ENCODE measurements around the gene TCERG1L. TPM values are rescaled to one million over a fixed set of nuclear protein-coding genes. Genes with fewer than 3 reads are reported as not detected.

Gene TCERG1L
- total and polyA plus RNA-seq, 9 of the 15 experiments (the other 6 are each of a cell fraction or from before 2014, with no cell fraction given): not detected

- Histone ChIP-seq H3K79me2 (ENCODE audit: control insufficient read depth, insufficient read depth, low read length) (no peaks in the 10 kb centered on the region), H3K9me3 (replicated peaks; ENCODE audit: control insufficient read depth, insufficient read depth, low read depth, low read length) (no peaks in the 10 kb centered on the region), H2AFZ (ENCODE audit: low read depth, low read length) (no peak overlapping the region), H3K9ac (ENCODE audit: insufficient read depth in 1 of 2, low read depth in 2 of 2, low read length in 2 of 2) (no peak overlapping the region), H3K4me1 (replicated peaks in 1 of 2; ENCODE audit: control insufficient read depth in 2 of 2, insufficient read depth in 2 of 2, low read length in 2 of 2) (no peaks in the 10 kb centered on the region), H3K4me2 (ENCODE audit: insufficient read depth, low read length) (no peak overlapping the region), H3K9me1 (ENCODE audit: control insufficient read depth, insufficient read depth, low read length) (no peaks in the 10 kb centered on the region), H3K27ac (ENCODE audit: extremely low read depth, low read depth, low read length) (no peak overlapping the region), H3K4me3 (no peak overlapping the region), H3K27me3 (ENCODE audit: control insufficient read depth in 2 of 2, insufficient read depth in 2 of 2, low read length in 2 of 2) (no peaks in the 10 kb centered on the region), H4K20me1 (replicated peaks; ENCODE audit: control insufficient read depth, insufficient read depth, low read length) (no peaks in the 10 kb centered on the region), H3K36me3 (ENCODE audit: control insufficient read depth, insufficient read depth, low read length) (no peaks in the 10 kb centered on the region)
- DNase-seq (ENCODE audit: extremely low read depth in 1 of 4, low spot score in 3 of 4): no peak
- TF ChIP-seq DACH1 (IDR thresholded peaks at IDR 0.05; ENCODE audit: partially characterized antibody) (no peak), CREB3L1 (IDR thresholded peaks at IDR 0.05; ENCODE audit: borderline replicate concordance, low read depth) (no peak), TCF7 (IDR thresholded peaks at IDR 0.05; ENCODE audit: borderline replicate concordance) (no peak), POLR2G (IDR thresholded peaks at IDR 0.05; ENCODE audit: low read depth, low read length) (no peak), SIN3B (IDR thresholded peaks at IDR 0.05; ENCODE audit: low read depth) (no peak), ZNF41 (CRISPR knock-in tag; conservative IDR thresholded peaks at IDR 0.05) (no peak), SAFB2 (IDR thresholded peaks at IDR 0.05; ENCODE audit: borderline replicate concordance, low read depth, low read length, severe bottlenecking) (no peak), ZNF277 (CRISPR knock-in tag; IDR thresholded peaks at IDR 0.05; ENCODE audit: borderline replicate concordance) (no peak), UBTF (IDR thresholded peaks at IDR 0.05; ENCODE audit: borderline replicate concordance in 1 of 2, low read depth in 2 of 2, low read length in 2 of 2) (no peak), KLF16 (IDR thresholded peaks at IDR 0.05) (no peak), ZNF668 (CRISPR knock-in tag; IDR thresholded peaks at IDR 0.05) (no peak), ZNF232 (CRISPR knock-in tag; IDR thresholded peaks at IDR 0.05) (no peak), ZBTB9 (CRISPR knock-in tag; IDR thresholded peaks at IDR 0.05) (no peak), E2F5 (CRISPR knock-in tag; IDR thresholded peaks at IDR 0.05) (no peak), RNF2 (IDR thresholded peaks at IDR 0.05) (no peak), FOXP1 (CRISPR knock-in tag; IDR thresholded peaks at IDR 0.05) (no peak), ZEB2 (IDR thresholded peaks at IDR 0.05) (no peak), NFXL1 (CRISPR knock-in tag; IDR thresholded peaks at IDR 0.05) (no peak)
- 0% methylated on average over 9 of the region's 10 CpGs for WGBS (ENCODE audit: insufficient coverage, low coverage, missing lambda C conversion rate)
- CTCF ChIA-PET (ENCODE audit: low intra/inter-chr PET ratio): no interaction called here
- in situ Hi-C loops (cut with MboI): no loop called here
- intact Hi-C loops (cut with micrococcal nuclease): no loop called here
- no TSS peak for BruUV-seq (replicated peaks)
- no peak for ATAC-seq
- FAIRE-seq: no peak
- POLR2A ChIA-PET: no interaction called here
These were observed 39.1 kb upstream of the TCERG1L start for GRCh38 chr10:131350660-131351059.
